HG03460 (cell line): ENCODE results near the gene MFSD6L.

Experiments
- ATAC-seq: cut with Tn5 transposase; IDR thresholded peaks from one replicate; pipeline ENCODE4 v1.9.1; 2021; ENCODE audit not compliant: unreplicated experiment

The MFSD6L gene

GRCh38 chr17:8798846-8799569 lies at the start of gene MFSD6L:
Gene MFSD6L (minus strand): TSS chr17:8799365. CDS start chr17:8799120, 245 bp downstream.
- no peak for ATAC-seq

- no peak for ATAC-seq
Measured at GRCh38 chr17:8847891-8848290, 48.7 kb upstream of the MFSD6L start.

- no peak for ATAC-seq
Measured at GRCh38 chr17:8846768-8847211, 47.6 kb upstream of the MFSD6L start.

GRCh38 chr17:8844229-8845218 lies 45.4 kb upstream of the MFSD6L start:
- no peak for ATAC-seq

- no peak for ATAC-seq
Measured at GRCh38 chr17:8843344-8843743, 44.2 kb upstream of the MFSD6L start.

GRCh38 chr17:8841844-8842243 lies 42.7 kb upstream of the MFSD6L start:
- no peak for ATAC-seq

- no peak for ATAC-seq
Measured at GRCh38 chr17:8839410-8839935, 40.3 kb upstream of the MFSD6L start.

- ATAC-seq, result no peak
Measured at GRCh38 chr17:8838551-8839095, 39.5 kb upstream of the MFSD6L start.

- ATAC-seq, result no peak
Measured at GRCh38 chr17:8837563-8838075, 38.5 kb upstream of the MFSD6L start.

GRCh38 chr17:8836821-8837562 lies 37.8 kb upstream of the MFSD6L start:
- no peak for ATAC-seq

GRCh38 chr17:8835631-8836364 lies 36.6 kb upstream of the MFSD6L start:
- ATAC-seq, result no peak

- ATAC-seq, result no peak
Measured at GRCh38 chr17:8835106-8835505, 35.9 kb upstream of the MFSD6L start.

GRCh38 chr17:8832711-8833352 lies 33.7 kb upstream of the MFSD6L start:
- no peak for ATAC-seq

GRCh38 chr17:8831234-8831849 lies 32.2 kb upstream of the MFSD6L start:
- ATAC-seq, result no peak

- ATAC-seq, result no peak
Measured at GRCh38 chr17:8830141-8830540, 31.0 kb upstream of the MFSD6L start.

GRCh38 chr17:8829036-8829941 lies 30.1 kb upstream of the MFSD6L start:
- no peak for ATAC-seq

GRCh38 chr17:8828517-8828875 lies 29.3 kb upstream of the MFSD6L start:
- ATAC-seq, result no peak
